Glomerular endothelial cell (primary cell): ENCODE data around the gene CHST9. TPM values are rescaled to one million over a fixed set of nuclear protein-coding genes. Genes with fewer than 3 reads are reported as not detected.
"Not testable (repeated sequence)": the region's sequence is repeated elsewhere in the genome, so short reads cannot be mapped to it uniquely, and the experiment has no call there.

Experiments
- DNase-seq: peaks from one replicate; pipeline ENCODE4 v3.0.0-alpha.2; 2011; ENCODE audit warnings: low read depth, low spot score; ENCODE audit errors: extremely low read depth
- total RNA-seq: library from RNA; depleted of rRNA; stranded (reverse); fragments of >200 nt; gene quantifications from 2 replicates; pipeline ENCODE4 v1.2.3, GENCODE V29; 2015

CHST9 gene
- 0.05 TPM in 1 of 2 replicates, not detected in the other for total RNA-seq

GRCh38 chr18:27185025-27185763 lies at the start of gene CHST9:
Gene CHST9 (minus strand): TSS chr18:27185308. CDS start chr18:27142809, 42,499 bp downstream.
- no peak for DNase-seq

GRCh38 chr18:27232355-27232754 lies 47.2 kb upstream of the CHST9 start:
- DNase-seq: not testable (repeated sequence)

- DNase-seq: not testable (repeated sequence)
Observed at GRCh38 chr18:27231671-27232070, 46.6 kb upstream of the CHST9 start.

- not testable (repeated sequence) for DNase-seq
Observed at GRCh38 chr18:27231221-27231620, 46.1 kb upstream of the CHST9 start.

- no peak for DNase-seq
Observed at GRCh38 chr18:27227721-27228120, 42.6 kb upstream of the CHST9 start.

- DNase-seq: no peak
Observed at GRCh38 chr18:27226556-27227075, 41.5 kb upstream of the CHST9 start.

- no peak for DNase-seq
Observed at GRCh38 chr18:27225947-27226481, 40.9 kb upstream of the CHST9 start.

GRCh38 chr18:27223526-27224291 lies 38.6 kb upstream of the CHST9 start:
- DNase-seq: no peak

- DNase-seq: no peak
Observed at GRCh38 chr18:27214831-27215230, 29.7 kb upstream of the CHST9 start.

- DNase-seq: no peak
Observed at GRCh38 chr18:27213123-27213717, 28.1 kb upstream of the CHST9 start.

GRCh38 chr18:27211569-27211968 lies 26.5 kb upstream of the CHST9 start:
- no peak for DNase-seq

GRCh38 chr18:27206411-27206810 lies 21.3 kb upstream of the CHST9 start:
- no peak for DNase-seq

- DNase-seq: no peak
Observed at GRCh38 chr18:27202741-27203140, 17.6 kb upstream of the CHST9 start.

GRCh38 chr18:27198036-27198435 lies 12.9 kb upstream of the CHST9 start:
- no peak for DNase-seq

GRCh38 chr18:27188309-27188708 lies 3.2 kb upstream of the CHST9 start:
- DNase-seq: no peak

- no peak for DNase-seq
Observed at GRCh38 chr18:27185897-27186296, 789 bp upstream of the CHST9 start.

- no peak for DNase-seq
Observed at GRCh38 chr18:27184115-27185024, 738 bp downstream of the CHST9 start.

GRCh38 chr18:27181726-27182125 lies 3.4 kb downstream of the CHST9 start:
- DNase-seq: no peak

- DNase-seq: no peak
Observed at GRCh38 chr18:27178424-27178823, 6.7 kb downstream of the CHST9 start.

- DNase-seq: no peak
Observed at GRCh38 chr18:27175914-27176313, 9.2 kb downstream of the CHST9 start.
